ENCODE data around the gene SPATA6L. TPM values are rescaled to one million over a fixed set of nuclear protein-coding genes. Genes with fewer than 3 reads are reported as not detected.
A peak's percentile ranks its signal among the peaks of the same experiment; 100 is the strongest.

Gene SPATA6L
- total and polyA plus RNA-seq, 2 of the 13 experiments (the other 11 are each of a cell fraction or from before 2014, with no cell fraction given), result 1.1 to 1.9 TPM

DNA sequence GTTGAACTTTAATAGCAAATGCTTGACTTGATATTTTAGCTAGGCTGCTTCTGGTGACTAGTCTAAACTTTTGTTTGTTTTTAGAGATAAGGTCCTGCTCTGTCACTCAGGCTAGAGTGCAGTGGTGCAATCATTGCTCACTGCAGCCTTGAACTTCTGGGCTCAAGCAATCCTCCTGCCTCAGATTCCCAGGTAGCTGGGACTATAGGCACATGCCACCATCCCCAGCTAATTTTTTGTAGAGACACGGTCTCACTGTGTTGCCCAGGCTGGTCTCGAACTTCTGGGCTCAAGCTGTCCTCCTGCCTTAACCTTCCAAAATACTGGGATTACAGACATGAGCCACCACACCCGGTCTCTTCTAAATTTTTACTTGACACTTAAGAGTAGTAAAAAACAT, 33.8 kb upstream of the SPATA6L start (continued):
- TF ChIP-seq CENPT (CRISPR knock-in tag; IDR thresholded peaks at IDR 0.05; ENCODE audit: low read depth) (no peak), ZMYM3 (CRISPR knock-in tag; IDR thresholded peaks at IDR 0.05) (peak; percentile 76), REPIN1 (CRISPR knock-in tag; IDR thresholded peaks at IDR 0.05; ENCODE audit: borderline replicate concordance, low read depth) (peak; percentile 66; the same call in 1 of the 2 replicates), ZNF563 (CRISPR knock-in tag; IDR thresholded peaks at IDR 0.05) (no peak), NFYC (CRISPR knock-in tag; IDR thresholded peaks at IDR 0.05) (no peak), CREM (IDR thresholded peaks at IDR 0.05) (peak; percentile 53; the same call in 1 of the 2 replicates), CREM (CRISPR knock-in tag; IDR thresholded peaks at IDR 0.05) (no peak), TMF1 (CRISPR knock-in tag; IDR thresholded peaks at IDR 0.05; ENCODE audit: low read depth) (no peak), ZNF589 (CRISPR knock-in tag; conservative IDR thresholded peaks at IDR 0.05) (no peak), RFXANK (CRISPR knock-in tag; IDR thresholded peaks at IDR 0.05) (0 out of 2 replicates have a peak, but pooled peaks have one; percentile 52), SAFB2 (CRISPR knock-in tag; IDR thresholded peaks at IDR 0.05; ENCODE audit: borderline replicate concordance, low read depth) (no peak)
- TF ChIP-seq, protein P1, sequence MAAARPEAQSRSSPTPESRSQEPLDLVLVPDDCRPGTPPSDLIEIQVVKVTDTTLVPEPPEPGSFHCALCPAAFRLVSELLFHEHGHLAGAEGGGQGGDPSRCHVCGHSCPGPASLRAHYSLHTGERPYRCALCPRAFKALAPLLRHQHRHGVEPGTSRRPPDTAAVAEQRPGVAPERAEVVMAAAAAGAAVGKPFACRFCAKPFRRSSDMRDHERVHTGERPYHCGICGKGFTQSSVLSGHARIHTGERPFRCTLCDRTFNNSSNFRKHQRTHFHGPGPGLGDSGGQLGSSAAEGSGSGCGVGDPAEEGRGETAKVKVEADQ (CRISPR knock-in tag; IDR thresholded peaks at IDR 0.05; ENCODE audit: borderline replicate concordance), result no peak
- TF ChIP-seq, protein P2, sequence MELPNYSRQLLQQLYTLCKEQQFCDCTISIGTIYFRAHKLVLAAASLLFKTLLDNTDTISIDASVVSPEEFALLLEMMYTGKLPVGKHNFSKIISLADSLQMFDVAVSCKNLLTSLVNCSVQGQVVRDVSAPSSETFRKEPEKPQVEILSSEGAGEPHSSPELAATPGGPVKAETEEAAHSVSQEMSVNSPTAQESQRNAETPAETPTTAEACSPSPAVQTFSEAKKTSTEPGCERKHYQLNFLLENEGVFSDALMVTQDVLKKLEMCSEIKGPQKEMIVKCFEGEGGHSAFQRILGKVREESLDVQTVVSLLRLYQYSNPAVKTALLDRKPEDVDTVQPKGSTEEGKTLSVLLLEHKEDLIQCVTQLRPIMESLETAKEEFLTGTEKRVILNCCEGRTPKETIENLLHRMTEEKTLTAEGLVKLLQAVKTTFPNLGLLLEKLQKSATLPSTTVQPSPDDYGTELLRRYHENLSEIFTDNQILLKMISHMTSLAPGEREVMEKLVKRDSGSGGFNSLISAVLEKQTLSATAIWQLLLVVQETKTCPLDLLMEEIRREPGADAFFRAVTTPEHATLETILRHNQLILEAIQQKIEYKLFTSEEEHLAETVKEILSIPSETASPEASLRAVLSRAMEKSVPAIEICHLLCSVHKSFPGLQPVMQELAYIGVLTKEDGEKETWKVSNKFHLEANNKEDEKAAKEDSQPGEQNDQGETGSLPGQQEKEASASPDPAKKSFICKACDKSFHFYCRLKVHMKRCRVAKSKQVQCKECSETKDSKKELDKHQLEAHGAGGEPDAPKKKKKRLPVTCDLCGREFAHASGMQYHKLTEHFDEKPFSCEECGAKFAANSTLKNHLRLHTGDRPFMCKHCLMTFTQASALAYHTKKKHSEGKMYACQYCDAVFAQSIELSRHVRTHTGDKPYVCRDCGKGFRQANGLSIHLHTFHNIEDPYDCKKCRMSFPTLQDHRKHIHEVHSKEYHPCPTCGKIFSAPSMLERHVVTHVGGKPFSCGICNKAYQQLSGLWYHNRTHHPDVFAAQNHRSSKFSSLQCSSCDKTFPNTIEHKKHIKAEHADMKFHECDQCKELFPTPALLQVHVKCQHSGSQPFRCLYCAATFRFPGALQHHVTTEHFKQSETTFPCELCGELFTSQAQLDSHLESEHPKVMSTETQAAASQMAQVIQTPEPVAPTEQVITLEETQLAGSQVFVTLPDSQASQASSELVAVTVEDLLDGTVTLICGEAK (IDR thresholded peaks at IDR 0.05), result no peak
- TF ChIP-seq, protein P2 (CRISPR knock-in tag; IDR thresholded peaks at IDR 0.05), result no peak
- TF ChIP-seq, protein P3, sequence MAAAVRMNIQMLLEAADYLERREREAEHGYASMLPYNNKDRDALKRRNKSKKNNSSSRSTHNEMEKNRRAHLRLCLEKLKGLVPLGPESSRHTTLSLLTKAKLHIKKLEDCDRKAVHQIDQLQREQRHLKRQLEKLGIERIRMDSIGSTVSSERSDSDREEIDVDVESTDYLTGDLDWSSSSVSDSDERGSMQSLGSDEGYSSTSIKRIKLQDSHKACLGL (CRISPR knock-in tag; IDR thresholded peaks at IDR 0.05), result no peak
- TF ChIP-seq, protein P4, sequence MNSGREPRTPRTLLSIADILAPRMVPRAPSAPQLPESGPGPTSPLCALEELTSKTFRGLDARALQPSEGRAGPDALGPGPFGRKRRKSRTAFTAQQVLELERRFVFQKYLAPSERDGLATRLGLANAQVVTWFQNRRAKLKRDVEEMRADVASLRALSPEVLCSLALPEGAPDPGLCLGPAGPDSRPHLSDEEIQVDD (CRISPR knock-in tag; IDR thresholded peaks at IDR 0.05; ENCODE audit: borderline replicate concordance), result no peak
- TF ChIP-seq, protein P5, sequence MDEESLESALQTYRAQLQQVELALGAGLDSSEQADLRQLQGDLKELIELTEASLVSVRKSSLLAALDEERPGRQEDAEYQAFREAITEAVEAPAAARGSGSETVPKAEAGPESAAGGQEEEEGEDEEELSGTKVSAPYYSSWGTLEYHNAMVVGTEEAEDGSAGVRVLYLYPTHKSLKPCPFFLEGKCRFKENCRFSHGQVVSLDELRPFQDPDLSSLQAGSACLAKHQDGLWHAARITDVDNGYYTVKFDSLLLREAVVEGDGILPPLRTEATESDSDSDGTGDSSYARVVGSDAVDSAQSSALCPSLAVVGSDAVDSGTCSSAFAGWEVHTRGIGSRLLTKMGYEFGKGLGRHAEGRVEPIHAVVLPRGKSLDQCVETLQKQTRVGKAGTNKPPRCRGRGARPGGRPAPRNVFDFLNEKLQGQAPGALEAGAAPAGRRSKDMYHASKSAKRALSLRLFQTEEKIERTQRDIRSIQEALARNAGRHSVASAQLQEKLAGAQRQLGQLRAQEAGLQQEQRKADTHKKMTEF (CRISPR knock-in tag; IDR thresholded peaks at IDR 0.05), result peak; percentile 79; the same call in 1 of the 2 replicates

All from HepG2 (cell line).